Cardiac fibroblast (primary cell): ENCODE measurements around the gene ROPN1.
A peak's percentile ranks its signal among the peaks of the same experiment; 100 is the strongest.
"Not testable (repeated sequence)": the region's sequence is repeated elsewhere in the genome, so short reads cannot be mapped to it uniquely, and the experiment has no call there.

Experiments used
- DNase-seq, 2 donors: peaks; one replicate each; pipeline versions ENCODE4 v3.0.0 to v3.0.0-alpha.2; 2010; ENCODE audit warnings: low read depth in 2 of 2
- H3K4me3 ChIP-seq, 2 donors: replicated peaks in 1 of 2; 1 replicate in 1 of 2; 2 replicates in 1 of 2; pipeline ENCODE4 v1.5.1; 2011; ENCODE audit warnings: low read depth in 2 of 2, low read length in 2 of 2, mild to moderate bottlenecking in 2 of 2, moderate library complexity in 1 of 2
- TF ChIP-seq, protein P1 (sequence below): IDR thresholded peaks from one replicate; pipeline ENCODE4 v1.5.1; 2011; ENCODE audit warnings: low read depth, mild to moderate bottlenecking, low read length, inconsistent platforms

Gene ROPN1

DNA sequence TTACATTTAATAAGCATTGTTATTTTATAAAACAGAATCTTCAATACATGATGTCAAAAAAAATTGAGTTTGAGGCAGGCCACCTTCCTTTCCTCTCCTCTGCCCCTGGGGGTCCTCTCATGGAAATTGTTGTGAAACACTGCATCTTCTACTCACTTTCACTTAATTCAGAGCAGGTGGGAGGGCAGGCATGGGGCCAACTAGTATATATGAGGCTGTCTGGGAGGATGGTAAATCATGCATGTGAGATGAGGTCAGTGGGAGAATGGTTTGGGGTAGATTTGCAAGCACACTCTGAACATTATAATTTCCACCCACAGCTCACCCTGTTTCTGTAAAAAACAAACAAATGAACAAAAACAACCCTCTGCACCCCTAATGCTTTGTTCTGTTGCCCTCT, 20.5 kb downstream of the ROPN1 start:
- TF ChIP-seq, protein P1, sequence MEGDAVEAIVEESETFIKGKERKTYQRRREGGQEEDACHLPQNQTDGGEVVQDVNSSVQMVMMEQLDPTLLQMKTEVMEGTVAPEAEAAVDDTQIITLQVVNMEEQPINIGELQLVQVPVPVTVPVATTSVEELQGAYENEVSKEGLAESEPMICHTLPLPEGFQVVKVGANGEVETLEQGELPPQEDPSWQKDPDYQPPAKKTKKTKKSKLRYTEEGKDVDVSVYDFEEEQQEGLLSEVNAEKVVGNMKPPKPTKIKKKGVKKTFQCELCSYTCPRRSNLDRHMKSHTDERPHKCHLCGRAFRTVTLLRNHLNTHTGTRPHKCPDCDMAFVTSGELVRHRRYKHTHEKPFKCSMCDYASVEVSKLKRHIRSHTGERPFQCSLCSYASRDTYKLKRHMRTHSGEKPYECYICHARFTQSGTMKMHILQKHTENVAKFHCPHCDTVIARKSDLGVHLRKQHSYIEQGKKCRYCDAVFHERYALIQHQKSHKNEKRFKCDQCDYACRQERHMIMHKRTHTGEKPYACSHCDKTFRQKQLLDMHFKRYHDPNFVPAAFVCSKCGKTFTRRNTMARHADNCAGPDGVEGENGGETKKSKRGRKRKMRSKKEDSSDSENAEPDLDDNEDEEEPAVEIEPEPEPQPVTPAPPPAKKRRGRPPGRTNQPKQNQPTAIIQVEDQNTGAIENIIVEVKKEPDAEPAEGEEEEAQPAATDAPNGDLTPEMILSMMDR = no peak
- no peak for DNase-seq

DNA sequence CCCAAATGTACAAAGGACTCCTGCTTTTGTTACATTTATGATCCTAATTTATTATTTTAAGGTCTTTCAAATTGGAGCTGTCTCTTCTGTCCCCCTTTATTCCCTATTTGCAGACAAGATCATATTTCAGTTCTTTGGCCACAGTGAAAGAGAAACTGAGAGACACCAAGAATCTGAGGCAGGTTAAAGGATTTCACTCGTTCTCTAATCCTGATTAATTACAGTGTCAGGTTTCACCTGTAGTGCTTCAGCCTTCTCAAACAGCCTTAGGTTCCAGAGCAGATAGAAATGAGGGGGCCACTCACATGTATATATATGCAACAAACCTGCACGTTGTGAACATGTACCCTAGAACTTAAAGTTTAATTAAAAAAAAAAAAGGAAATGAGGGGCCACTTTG, 24.7 kb downstream of the ROPN1 start:
- H3K4me3 ChIP-seq, DNase-seq: not testable (repeated sequence)

More for the DNA sequence above, 20.5 kb downstream of the ROPN1 start:
- H3K4me3 ChIP-seq = no peak overlapping the region

DNA sequence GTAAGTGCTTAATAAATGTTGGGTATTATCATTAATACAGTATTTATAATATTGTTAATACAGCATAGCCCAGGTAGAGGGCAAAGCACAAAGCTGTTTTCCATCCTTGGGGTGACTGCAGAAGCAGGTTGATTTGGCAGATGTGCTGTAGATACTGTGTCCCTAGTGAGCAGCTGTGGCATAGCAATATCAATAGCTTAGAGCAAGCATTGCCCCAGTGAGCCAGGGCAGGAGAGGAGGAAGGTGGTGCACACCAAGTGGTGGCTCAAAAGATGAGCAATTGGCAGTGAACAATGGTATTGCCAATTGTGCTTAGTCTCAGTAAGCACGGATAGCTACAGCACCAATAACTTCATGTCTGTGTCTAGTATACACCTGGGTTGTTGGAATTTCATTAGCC, 25.1 kb downstream of the ROPN1 start:
- not testable (repeated sequence) for DNase-seq, H3K4me3 ChIP-seq

GRCh38 chr3:123964793-123965192, 27.1 kb downstream of the ROPN1 start:
- not testable (repeated sequence) for H3K4me3 ChIP-seq

DNA sequence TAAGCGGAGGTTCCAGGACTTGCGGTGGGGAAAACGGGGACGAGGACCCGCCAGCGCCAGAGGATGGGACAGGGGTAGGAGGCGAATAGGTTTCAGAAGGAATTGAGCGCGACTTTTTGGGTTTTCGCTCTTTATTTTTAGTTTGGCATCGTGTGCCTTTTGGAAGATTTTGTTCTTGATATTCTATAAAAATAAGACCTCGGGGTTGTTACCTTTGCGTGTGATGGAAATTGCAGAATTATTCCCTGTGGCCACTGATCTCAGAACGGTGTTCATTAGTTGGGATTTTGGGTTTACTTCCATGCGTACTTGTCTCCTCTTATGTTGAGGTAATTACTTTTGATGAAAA, 30.4 kb downstream of the ROPN1 start:
- H3K4me3 ChIP-seq = peak overlapping the region; percentile 63 to 83
- TF ChIP-seq, protein P1 = no peak

More at GRCh38 chr3:123964793-123965192, 27.1 kb downstream of the ROPN1 start:
- not testable (repeated sequence) for DNase-seq

DNA sequence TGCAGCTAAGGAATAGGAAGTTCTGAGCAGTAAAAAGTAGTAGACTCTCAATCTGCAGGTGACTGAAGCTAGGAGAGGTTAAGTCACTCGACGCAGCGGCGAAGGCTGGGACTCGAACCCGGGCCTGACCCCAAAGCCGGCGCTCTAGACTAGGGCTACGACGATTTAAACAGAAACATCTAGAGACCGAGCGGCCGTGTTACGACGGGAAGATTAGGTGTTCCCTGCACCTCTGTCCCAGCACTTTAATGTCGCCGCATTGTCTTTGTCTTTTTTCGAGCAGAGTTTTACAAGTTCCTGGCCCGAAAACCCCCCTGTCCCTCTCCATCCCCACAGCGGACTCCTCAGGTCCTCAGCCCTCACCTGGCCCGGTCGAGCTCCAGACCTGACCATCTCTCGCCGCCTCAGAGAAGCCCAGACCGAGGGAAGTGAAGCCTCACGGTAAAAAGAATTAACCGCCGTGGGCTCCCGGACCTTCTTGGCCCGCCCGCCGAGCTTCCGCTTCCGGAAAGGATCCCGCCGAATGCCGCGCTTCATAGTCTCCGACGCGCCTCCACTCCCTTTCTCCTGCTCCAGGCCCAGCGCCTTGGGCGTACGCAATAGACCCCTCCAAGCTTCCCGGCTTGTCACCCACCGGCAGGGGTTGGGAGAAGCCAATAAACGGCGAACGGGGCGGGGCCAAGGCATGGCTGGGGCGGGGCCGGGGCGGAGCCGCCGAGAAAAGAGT, 31.0 kb downstream of the ROPN1 start, which contains the start of gene CCDC14:
Gene CCDC14 (minus strand): TSS at position 449 of the 727 bp plus-strand sequence. CDS start 56 bp downstream, at position 393.
- peak; percentile 94 to 97 for DNase-seq
- H3K4me3 ChIP-seq = peak within 1 kb of the TSS; percentile 63 to 83
- TF ChIP-seq, protein P1 = no peak

More for the DNA sequence above, 30.4 kb downstream of the ROPN1 start:
- DNase-seq = no peak

- no peak overlapping the region for H3K4me3 ChIP-seq
- TF ChIP-seq, protein P1 = no peak
- no peak for DNase-seq
Measured at GRCh38 chr3:123953735-123954134, 38.2 kb downstream of the ROPN1 start.

DNA sequence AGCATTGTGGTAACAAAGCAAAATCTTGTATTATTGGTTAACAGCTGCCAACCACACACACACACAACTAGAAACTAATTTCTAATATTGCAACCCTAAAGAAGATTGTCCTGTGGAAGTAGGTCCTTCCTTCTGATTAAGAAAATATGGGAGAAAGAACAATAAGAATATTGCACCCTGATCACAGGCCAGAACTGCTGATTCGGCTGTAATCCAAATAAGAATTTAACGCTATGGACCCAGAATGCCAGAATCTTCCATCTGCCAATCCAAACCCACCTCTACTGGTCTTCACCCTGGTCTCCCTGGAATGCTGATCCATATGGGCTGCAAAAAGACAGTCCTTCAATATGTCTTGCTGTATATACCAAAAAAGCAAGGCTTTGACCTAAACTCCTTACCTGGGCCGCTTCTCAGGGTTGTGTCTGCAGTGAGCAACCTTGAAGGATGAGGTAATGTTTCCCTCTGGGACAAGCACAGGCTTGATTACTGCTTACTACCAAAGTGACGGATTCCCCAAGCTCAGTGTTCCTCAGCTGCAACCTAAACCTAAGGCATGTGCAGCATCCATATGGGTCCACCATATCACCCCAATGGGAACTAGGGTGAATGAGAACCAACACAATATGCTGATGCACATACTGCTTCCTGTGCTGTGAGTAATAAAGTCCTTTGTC, 38.9 kb downstream of the ROPN1 start:
- DNase-seq = no peak
- TF ChIP-seq, protein P1 = no peak
- no peak overlapping the region for H3K4me3 ChIP-seq
